Kidney (tissue), 14 donors: Measurements from ENCODE around the gene SIPA1. TPM values are rescaled to one million over a fixed set of nuclear protein-coding genes. Genes with fewer than 3 reads are reported as not detected.

Source experiments
- DNase-seq, 5 donors: peaks; one replicate each; pipeline ENCODE4 v3.0.0-alpha.2; 2013 to 2020
- FAIRE-seq: peaks from 2 replicates; lab custom pipeline; 2012; peaks lifted over from hg19 to GRCh38; lab: Jason Lieb, UNC
- H3K27ac ChIP-seq, 2 donors: one replicate each; pipeline ENCODE4 v1.7.0; 2013; ENCODE audit warnings: low read depth in 2 of 2, low read length in 2 of 2, inconsistent platforms in 1 of 2
- H3K27me3 ChIP-seq: one replicate; pipeline ENCODE4 v1.7.1; 2013; ENCODE audit warnings: low read length, inconsistent platforms; ENCODE audit not compliant: control insufficient read depth, insufficient read depth
- H3K36me3 ChIP-seq, 3 donors: one replicate each; pipeline versions ENCODE4 v1.7.0 to v1.7.1; 2013; ENCODE audit warnings: low read length in 3 of 3, control low read depth in 1 of 3, inconsistent platforms in 1 of 3; ENCODE audit not compliant: insufficient read depth in 3 of 3, control insufficient read depth in 2 of 3
- H3K4me1 ChIP-seq, 3 donors: one replicate each; pipeline versions ENCODE4 v1.7.0 to v1.7.1; 2013; ENCODE audit warnings: low read length in 3 of 3, inconsistent platforms in 1 of 3, low read depth in 1 of 3; ENCODE audit not compliant: control insufficient read depth in 2 of 3, insufficient read depth in 2 of 3
- H3K4me3 ChIP-seq, 3 donors: one replicate each; pipeline versions ENCODE4 v1.7.0 to v1.8.1; 2013; ENCODE audit warnings: low read length in 3 of 3, control low read depth in 1 of 3, inconsistent platforms in 1 of 3
- H3K9ac ChIP-seq, 3 donors: one replicate each; pipeline versions ENCODE4 v1.7.0 to v1.7.1; 2013; ENCODE audit warnings: low read length in 3 of 3, control low read depth in 1 of 3, inconsistent platforms in 1 of 3
- H3K9me3 ChIP-seq, 3 donors: one replicate each; pipeline versions ENCODE4 v1.7.0 to v1.7.1; 2013; ENCODE audit warnings: low read length in 3 of 3, control low read depth in 1 of 3, inconsistent platforms in 1 of 3; ENCODE audit not compliant: control insufficient read depth in 2 of 3, insufficient read depth in 1 of 3
- intact Hi-C: fragments of 100-400 bp; cut with DNase I; formaldehyde crosslinking; loops from one replicate; pipeline ENCODE4 v1.11.1; 2022
- polyA plus RNA-seq: library from polyadenylated mRNA; stranded (reverse); fragments of 350-450 nt; fragmentation: Illumina TruSeq; extraction: RNeasy Lipid Tissue Mini Kit (QIAGEN cat#74804); gene quantifications from one replicate; pipeline ENCODE4 v1.2.3, GENCODE V29; 2014; ENCODE audit warnings: low read depth, low replicate concordance; ENCODE audit not compliant: insufficient read depth
- total RNA-seq: library from RNA; stranded (reverse); fragmentation: NEBNext Ultra II Directional; extraction: Animal tissue kit (Norgen Biotek cat#: 25700); gene quantifications from one replicate; pipeline ENCODE4 v1.2.1, GENCODE V29; 2021
- TF ChIP-seq, protein P1 (sequence below): IDR thresholded peaks from 3 replicates; pipeline ENCODE4 v1.5.1; 2012; ENCODE audit warnings: mild to moderate bottlenecking, moderate library complexity, borderline replicate concordance; ENCODE audit not compliant: insufficient read depth; ENCODE audit errors: extremely low read depth
- donor health status: control.
- donor health status: control.
- donor health status: control.
- donor health status: control.
- donor health status: control.
- donor health status: DM: yes; HTN: yes; CAD: no.
- donor health status: Normal renal cell carcinoma (clear cell type).

The SIPA1 gene
- total and polyA plus RNA-seq, 2 donors from 2014 or later: 46.4 to 71.0 TPM

- H3K36me3 ChIP-seq: peaks cover 0 to 20% (median 17%) of the 10 kb centered on the region in 3 donors
- FAIRE-seq (no peak), DNase-seq (peak in 1 of 5 donors; percentile 83)
- peaks cover 10 to 30% (median 28%) of the 10 kb centered on the region in 3 donors for H3K4me1 ChIP-seq
- intact Hi-C loops: no loop called here
- H3K4me3 ChIP-seq: peak overlapping the region; percentile 56 to 68 (median 65)
- TF ChIP-seq, protein P1, sequence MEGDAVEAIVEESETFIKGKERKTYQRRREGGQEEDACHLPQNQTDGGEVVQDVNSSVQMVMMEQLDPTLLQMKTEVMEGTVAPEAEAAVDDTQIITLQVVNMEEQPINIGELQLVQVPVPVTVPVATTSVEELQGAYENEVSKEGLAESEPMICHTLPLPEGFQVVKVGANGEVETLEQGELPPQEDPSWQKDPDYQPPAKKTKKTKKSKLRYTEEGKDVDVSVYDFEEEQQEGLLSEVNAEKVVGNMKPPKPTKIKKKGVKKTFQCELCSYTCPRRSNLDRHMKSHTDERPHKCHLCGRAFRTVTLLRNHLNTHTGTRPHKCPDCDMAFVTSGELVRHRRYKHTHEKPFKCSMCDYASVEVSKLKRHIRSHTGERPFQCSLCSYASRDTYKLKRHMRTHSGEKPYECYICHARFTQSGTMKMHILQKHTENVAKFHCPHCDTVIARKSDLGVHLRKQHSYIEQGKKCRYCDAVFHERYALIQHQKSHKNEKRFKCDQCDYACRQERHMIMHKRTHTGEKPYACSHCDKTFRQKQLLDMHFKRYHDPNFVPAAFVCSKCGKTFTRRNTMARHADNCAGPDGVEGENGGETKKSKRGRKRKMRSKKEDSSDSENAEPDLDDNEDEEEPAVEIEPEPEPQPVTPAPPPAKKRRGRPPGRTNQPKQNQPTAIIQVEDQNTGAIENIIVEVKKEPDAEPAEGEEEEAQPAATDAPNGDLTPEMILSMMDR: no peak
- H3K27me3 ChIP-seq: no peaks in the 10 kb centered on the region
- H3K27ac ChIP-seq: peak overlapping the region; percentile 98
- peak overlapping the region; percentile 32 to 65 (median 43) for H3K9ac ChIP-seq
- no peaks in the 10 kb centered on the region for H3K9me3 ChIP-seq
These were observed 13.9 kb downstream of the SIPA1 start for GRCh38 chr11:65651589-65652510.

- Histone ChIP-seq H3K36me3 (peaks cover 0 to 28% (median 25%) of the 10 kb centered on the region in 3 donors), H3K4me1 (peaks cover 10 to 30% (median 28%) of the 10 kb centered on the region in 3 donors), H3K9me3 (no peaks in the 10 kb centered on the region), H3K9ac (peak overlapping the region; percentile 32 to 87 (median 69)), H3K27me3 (no peaks in the 10 kb centered on the region), H3K4me3 (peak overlapping the region; percentile 65 to 76 (median 68)), H3K27ac (peak overlapping the region; percentile 98)
- TF ChIP-seq, protein P1: no peak
- DNase-seq (peak; percentile 94 to 99 (median 97)), FAIRE-seq (no peak)
- intact Hi-C loops: no loop called here
These were observed 14.8 kb downstream of the SIPA1 start for GRCh38 chr11:65652511-65653228.

DNA sequence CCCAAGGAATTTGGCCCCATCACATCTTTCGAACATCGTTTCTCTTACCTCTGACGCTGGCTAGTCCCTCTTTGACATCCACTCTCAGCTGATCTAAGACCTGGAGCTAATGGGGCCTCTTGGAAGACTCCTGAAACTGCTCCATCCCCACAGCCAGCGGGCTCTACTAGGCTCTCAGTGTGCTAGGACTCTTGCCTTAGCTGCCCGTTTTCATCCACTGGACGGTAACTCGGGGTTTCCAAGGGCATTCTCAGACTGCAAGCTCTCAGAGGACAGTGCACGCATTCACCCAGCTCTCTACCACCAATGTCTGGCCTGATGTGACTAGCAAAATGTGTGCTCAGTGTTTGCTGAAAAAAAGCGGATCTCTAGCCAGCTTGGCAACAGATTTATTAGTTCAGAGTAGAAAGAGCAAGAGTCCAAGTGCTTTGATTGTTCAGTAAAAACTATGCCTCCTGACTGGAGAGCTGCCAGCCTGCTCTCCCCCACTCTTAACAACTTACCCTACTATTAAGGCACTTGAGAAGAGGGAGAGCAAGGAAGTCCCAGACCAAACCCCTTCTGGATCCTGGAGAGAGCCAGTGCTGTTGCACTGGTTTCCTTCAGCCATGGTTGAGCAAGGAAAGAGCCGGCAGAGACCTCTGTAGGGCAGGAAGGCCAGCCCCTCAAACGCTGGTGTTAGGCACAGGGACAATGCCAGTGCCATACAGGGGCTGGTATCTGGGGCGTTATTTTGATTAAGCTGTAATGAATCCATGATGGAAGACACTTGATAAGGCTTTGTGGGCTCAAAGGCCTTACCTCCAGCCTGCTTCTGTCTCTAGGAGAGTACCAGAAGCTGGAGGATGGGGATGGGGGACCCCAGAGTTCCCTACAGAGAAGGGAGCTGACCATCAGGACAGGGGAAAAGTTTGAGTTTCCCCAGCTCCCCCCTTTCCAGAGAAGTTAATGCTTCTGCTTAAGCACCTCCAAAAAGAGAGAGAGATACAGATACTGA lies 15.6 kb downstream of the SIPA1 start:
- peaks cover 10 to 30% (median 28%) of the 10 kb centered on the region in 3 donors for H3K4me1 ChIP-seq
- peak overlapping the region; percentile 37 to 73 (median 68) for H3K4me3 ChIP-seq
- FAIRE-seq (no peak), DNase-seq (peak in 2 of 5 donors; percentile 48 to 60)
- H3K27me3 ChIP-seq: no peaks in the 10 kb centered on the region
- intact Hi-C loops: no loop called here
- no peaks in the 10 kb centered on the region for H3K9me3 ChIP-seq
- H3K27ac ChIP-seq: peak overlapping the region; percentile 98
- peaks cover 0 to 36% (median 33%) of the 10 kb centered on the region in 3 donors for H3K36me3 ChIP-seq
- TF ChIP-seq, protein P1: no peak
- H3K9ac ChIP-seq: peak overlapping the region; percentile 15 to 87 (median 69)
